Gastroesophageal sphincter (tissue), 4 donors: ENCODE measurements around the gene PPP6C. TPM values are rescaled to one million over a fixed set of nuclear protein-coding genes. Genes with fewer than 3 reads are reported as not detected.
"Not testable (repeated sequence)": the region's sequence is repeated elsewhere in the genome, so short reads cannot be mapped to it uniquely, and the experiment has no call there.

Experiments
- ATAC-seq: fragments of 150-250 bp; one replicate; pipeline ENCODE4 v1.9.1; 2016; ENCODE audit warnings: mild to moderate bottlenecking, moderate library complexity
- H3K27ac ChIP-seq, 4 donors: fragments of 200-600 bp; sonication (generic) in 3 of 4; 1 replicate in 3 of 4; 2 replicates in 1 of 4; pipeline ENCODE4 v1.5.1; 2016 to 2019
- H3K27me3 ChIP-seq: fragments of 200-600 bp; sonication (generic); one replicate; pipeline ENCODE4 v1.5.1; 2019
- H3K36me3 ChIP-seq, 2 donors: fragments of 200-600 bp; sonication (generic); one replicate each; pipeline ENCODE4 v1.5.1; 2019; ENCODE audit warnings: control low read depth in 1 of 2
- H3K4me1 ChIP-seq, 3 donors: fragments of 200-600 bp; sonication (generic); 1 replicate in 2 of 3; 2 replicates in 1 of 3; pipeline ENCODE4 v1.5.1; 2016 to 2019; ENCODE audit warnings: control low read depth in 2 of 3
- H3K4me3 ChIP-seq, 2 donors: fragments of 200-600 bp; sonication (generic); one replicate each; pipeline ENCODE4 v1.5.1; 2019; ENCODE audit warnings: mild to moderate bottlenecking in 1 of 2, moderate library complexity in 1 of 2
- H3K9me3 ChIP-seq, 3 donors: fragments of 200-600 bp; sonication (generic); one replicate each; pipeline ENCODE4 v1.5.1; 2017 to 2019; ENCODE audit warnings: control low read depth in 2 of 3
- EP300 ChIP-seq: sonication (generic); formaldehyde crosslinking; IDR thresholded peaks from one replicate; pipeline ENCODE4 v1.6.1; 2017; ENCODE audit warnings: antibody characterized with exemption, mild to moderate bottlenecking
- POLR2A ChIP-seq, 2 donors: fragments of 450-650 bp; IDR thresholded peaks; one replicate each; pipeline ENCODE4 v1.6.1; 2017; ENCODE audit warnings: antibody characterized with exemption in 2 of 2, mild to moderate bottlenecking in 2 of 2, moderate library complexity in 1 of 2
- POLR2AphosphoS5 ChIP-seq: sonication (generic); formaldehyde crosslinking; IDR thresholded peaks from one replicate; pipeline ENCODE4 v1.6.1; 2017; ENCODE audit warnings: antibody characterized with exemption
- WGBS, 2 donors: methylation state at CpG; one replicate each; pipeline ENCODE4 v1.1.5; 2018; ENCODE audit warnings: low coverage in 1 of 2; 5-methylcytosine and 5-hydroxymethylcytosine counted together
- total RNA-seq, 4 donors: library from RNA; depleted of rRNA; stranded (reverse); fragments of >200 nt; gene quantifications; one replicate each; pipeline ENCODE4 v1.1.0, GENCODE V29; 2016
- TF ChIP-seq, protein P1 (sequence below), 4 experiments: fragments of 200-600 bp in 2 of 4; fragments of 450-650 bp in 2 of 4; sonication (generic) in 1 of 4; IDR thresholded peaks; one replicate each; pipeline ENCODE4 v1.5.1; 2017 to 2019; ENCODE audit warnings: antibody characterized with exemption in 4 of 4, mild to moderate bottlenecking in 2 of 4, moderate library complexity in 2 of 4

Gene PPP6C
- total RNA-seq, 4 donors from 2014 or later, result 28.5 to 49.9 (median 38.0) TPM

DNA sequence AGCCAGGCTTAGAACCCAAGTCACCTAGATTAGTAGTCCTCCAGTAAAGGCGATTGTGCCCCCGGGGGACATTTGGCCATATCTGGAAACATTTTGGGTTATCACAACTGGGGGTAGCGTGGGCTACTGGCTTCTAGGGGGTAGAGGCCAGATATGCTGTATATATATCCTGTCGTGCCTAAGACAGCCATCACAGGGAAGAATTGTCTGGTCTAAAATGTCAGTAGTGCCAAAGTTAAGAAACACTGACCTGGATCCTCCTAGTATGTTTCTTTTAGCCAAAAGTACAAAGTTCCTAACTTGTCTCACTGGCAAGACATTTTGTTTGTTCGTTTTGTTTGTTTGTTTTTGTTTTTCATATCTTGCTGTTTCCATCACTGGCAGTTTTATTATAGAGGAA is 24.6 kb upstream of the PPP6C start:
- H3K27ac ChIP-seq, result no peak overlapping the region
- no peak overlapping the region for H3K4me3 ChIP-seq
- TF ChIP-seq POLR2A (IDR thresholded peaks at IDR 0.05) (no peak), EP300 (no peak), POLR2AphosphoS5 (no peak)
- TF ChIP-seq, protein P1, sequence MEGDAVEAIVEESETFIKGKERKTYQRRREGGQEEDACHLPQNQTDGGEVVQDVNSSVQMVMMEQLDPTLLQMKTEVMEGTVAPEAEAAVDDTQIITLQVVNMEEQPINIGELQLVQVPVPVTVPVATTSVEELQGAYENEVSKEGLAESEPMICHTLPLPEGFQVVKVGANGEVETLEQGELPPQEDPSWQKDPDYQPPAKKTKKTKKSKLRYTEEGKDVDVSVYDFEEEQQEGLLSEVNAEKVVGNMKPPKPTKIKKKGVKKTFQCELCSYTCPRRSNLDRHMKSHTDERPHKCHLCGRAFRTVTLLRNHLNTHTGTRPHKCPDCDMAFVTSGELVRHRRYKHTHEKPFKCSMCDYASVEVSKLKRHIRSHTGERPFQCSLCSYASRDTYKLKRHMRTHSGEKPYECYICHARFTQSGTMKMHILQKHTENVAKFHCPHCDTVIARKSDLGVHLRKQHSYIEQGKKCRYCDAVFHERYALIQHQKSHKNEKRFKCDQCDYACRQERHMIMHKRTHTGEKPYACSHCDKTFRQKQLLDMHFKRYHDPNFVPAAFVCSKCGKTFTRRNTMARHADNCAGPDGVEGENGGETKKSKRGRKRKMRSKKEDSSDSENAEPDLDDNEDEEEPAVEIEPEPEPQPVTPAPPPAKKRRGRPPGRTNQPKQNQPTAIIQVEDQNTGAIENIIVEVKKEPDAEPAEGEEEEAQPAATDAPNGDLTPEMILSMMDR (IDR thresholded peaks at IDR 0.05), result no peak
- H3K4me1 ChIP-seq, result no peaks in the 10 kb centered on the region
- no peak for ATAC-seq
- H3K27me3 ChIP-seq, result no peaks in the 10 kb centered on the region
- H3K9me3 ChIP-seq, result no peaks in the 10 kb centered on the region
- H3K36me3 ChIP-seq, result peaks cover 0 to 82% of the 10 kb centered on the region in 2 donors
- 71 to 72% methylated on average over 4 to 5 of the region's 5 CpGs for WGBS, 2 donors

DNA sequence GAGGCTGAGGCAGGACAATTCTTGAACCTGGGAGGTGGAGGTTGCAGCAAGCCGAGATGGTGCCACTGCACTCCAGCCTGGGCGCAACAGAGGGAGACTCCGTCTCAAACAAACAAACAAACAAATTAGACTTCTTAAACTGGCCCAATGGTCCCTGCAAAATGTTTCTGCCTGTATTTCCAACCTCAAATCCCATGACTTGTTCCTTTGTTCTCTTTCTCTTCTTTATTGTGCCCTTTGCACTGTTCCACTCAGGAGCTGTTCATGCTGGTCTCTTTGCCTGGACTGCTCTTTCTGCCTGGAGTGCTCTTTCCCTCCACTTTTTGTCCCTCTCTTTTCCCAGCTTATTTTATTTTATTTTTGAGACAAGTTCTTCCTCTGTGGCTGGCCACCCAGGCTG is 14.9 kb upstream of the PPP6C start:
- no peak for ATAC-seq
- Histone ChIP-seq H3K9me3 (no peaks in the 10 kb centered on the region), H3K4me3 (no peak overlapping the region), H3K27ac (no peak overlapping the region), H3K36me3 (peaks cover 0 to 65% of the 10 kb centered on the region in 2 donors), H3K27me3 (no peaks in the 10 kb centered on the region), H3K4me1 (peaks cover 0 to 13% (median 3%) of the 10 kb centered on the region in 3 donors)
- WGBS, 2 donors, result 86% methylated on average over 3 of the region's 3 CpGs; no CpG with 5 or more reads in 1 of the 2 donors
- TF ChIP-seq POLR2A (IDR thresholded peaks at IDR 0.05) (no peak), POLR2AphosphoS5 (no peak), EP300 (no peak)
- TF ChIP-seq, protein P1 (IDR thresholded peaks at IDR 0.05), result no peak

DNA sequence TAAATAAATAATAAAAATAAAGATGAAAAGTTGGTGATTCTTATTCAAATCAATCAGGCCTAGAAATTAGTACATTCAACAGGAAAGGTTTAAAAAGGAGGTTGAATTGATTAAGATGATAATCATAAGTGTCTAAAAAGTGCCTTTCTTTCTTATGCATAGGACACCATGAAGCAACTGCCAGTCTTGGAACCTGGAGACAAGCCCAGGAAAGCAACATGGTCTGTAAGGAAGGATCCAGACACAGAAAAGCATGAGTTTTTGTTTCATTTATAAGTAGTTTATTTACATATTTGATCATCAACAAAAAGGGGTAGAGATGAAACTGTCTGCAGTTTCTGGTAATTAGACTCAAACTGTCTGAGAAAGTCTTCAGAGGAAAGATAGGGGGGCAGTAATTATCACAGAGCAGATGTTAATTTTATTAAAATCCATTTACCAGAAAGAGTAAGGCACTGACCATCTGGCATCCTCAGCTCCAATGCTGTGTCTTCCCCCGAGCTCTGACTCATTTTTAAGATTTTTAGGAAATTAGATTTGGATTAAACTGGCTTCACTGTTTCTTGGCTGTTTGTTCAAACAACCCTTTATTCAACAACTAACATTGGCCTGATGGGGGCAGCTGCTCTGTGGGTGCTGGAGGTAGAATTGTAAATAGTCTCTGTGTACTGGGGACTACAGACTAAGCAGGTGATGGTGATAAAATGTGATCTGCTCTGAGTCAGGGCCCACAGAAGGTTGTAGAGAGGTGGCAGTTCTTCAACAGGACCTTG is 13.4 kb upstream of the PPP6C start:
- H3K4me1 ChIP-seq, result peaks cover 0 to 24% (median 3%) of the 10 kb centered on the region in 3 donors
- no peaks in the 10 kb centered on the region for H3K27me3 ChIP-seq
- no peak for ATAC-seq
- H3K27ac ChIP-seq, result no peak overlapping the region
- H3K9me3 ChIP-seq, result no peaks in the 10 kb centered on the region
- WGBS, 2 donors, result 50 to 100% methylated on average over 1 of the region's 1 CpG
- H3K4me3 ChIP-seq, result no peak overlapping the region
- H3K36me3 ChIP-seq, result peaks cover 0 to 51% of the 10 kb centered on the region in 2 donors
- TF ChIP-seq POLR2A (IDR thresholded peaks at IDR 0.05) (no peak), EP300 (no peak), POLR2AphosphoS5 (no peak)
- TF ChIP-seq, protein P1 (IDR thresholded peaks at IDR 0.05), result no peak

DNA sequence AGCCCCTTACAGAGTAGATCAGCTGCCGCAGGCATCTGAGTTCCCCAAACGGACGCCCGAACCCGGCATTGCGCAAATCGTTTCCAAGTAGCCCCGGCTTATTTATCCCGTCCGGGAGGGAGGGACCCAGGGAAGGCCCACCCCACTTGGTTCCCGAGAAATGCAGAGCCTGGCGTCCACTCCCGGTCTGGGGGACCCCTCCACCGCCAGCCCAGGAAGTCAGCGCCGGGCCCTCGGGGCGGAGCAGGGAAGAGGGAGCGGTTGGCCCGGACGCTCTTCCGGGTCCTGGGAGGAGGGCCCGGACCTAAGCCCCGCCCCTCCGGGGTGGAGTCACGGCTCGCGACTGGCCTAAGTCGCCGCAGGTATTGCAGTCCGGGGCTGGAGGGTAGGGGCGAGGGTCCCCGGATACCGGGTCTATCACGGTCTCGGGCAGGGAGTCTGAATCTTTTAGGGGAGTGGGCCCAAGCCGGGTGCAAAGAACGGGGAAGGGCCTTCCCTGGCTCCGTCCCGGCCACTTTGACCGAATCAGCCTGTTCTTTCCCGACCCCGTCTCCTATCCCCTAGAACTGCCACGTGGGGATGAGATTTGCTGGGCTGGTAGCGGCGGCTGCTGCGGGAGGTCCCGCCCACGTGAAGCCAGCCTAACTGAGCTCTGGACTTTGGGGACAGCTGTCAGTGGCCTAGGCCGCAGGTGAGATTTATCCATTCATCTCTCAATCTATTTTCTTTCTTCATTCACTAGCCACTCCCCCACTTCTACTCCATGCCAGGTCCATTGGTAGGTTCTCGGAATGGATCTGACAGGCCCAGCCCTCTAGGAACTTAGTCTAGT is 10.8 kb upstream of the PPP6C start, which contains the start of gene RABEPK:
RABEPK (plus strand) TSS at position 327 of the 832 bp plus-strand sequence. CDS start 2,472 bp downstream, outside the sequence.
- H3K27me3 ChIP-seq, result no peaks in the 10 kb centered on the region
- H3K4me3 ChIP-seq, result peak within 1 kb of the TSS; percentile 78 to 89
- H3K36me3 ChIP-seq, result peaks cover 0 to 25% of the 10 kb centered on the region in 2 donors
- peak; percentile 97 for ATAC-seq
- H3K27ac ChIP-seq, result peak within 1 kb of the TSS; percentile 89 to 96 (median 94)
- TF ChIP-seq POLR2AphosphoS5 (peak; percentile 86), POLR2A (IDR thresholded peaks at IDR 0.05) (peak; percentile 69 to 85), EP300 (no peak)
- TF ChIP-seq, protein P1 (IDR thresholded peaks at IDR 0.05), result peak in 1 of 4 experiments; percentile 11
- peaks cover 0 to 24% (median 3%) of the 10 kb centered on the region in 3 donors for H3K4me1 ChIP-seq
- WGBS, 2 donors, result 0 to 2% methylated on average over 7 to 24 of the region's 51 CpGs
- no peaks in the 10 kb centered on the region for H3K9me3 ChIP-seq

DNA sequence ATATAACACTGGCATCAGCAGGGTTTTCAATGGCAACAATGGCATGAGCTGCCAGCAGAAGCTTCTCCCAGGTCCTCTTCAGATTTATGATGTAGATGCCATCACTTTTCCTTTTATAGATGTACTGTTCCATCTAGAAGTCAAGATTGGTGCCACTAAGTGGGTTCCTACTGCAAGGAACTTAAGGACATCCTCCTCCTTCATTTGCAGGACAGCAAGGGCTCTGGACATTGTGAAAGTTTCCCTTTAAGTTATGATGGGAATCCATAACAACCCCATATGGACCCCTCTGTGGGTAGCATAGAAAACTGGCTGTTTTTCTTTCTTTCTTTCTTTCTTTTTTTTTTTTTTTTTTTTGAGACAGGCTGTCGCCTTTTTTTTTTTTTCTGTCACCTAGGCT is 6.0 kb upstream of the PPP6C start:
- H3K36me3 ChIP-seq, H3K4me3 ChIP-seq, H3K27me3 ChIP-seq, H3K9me3 ChIP-seq, ATAC-seq, H3K27ac ChIP-seq: not testable (repeated sequence)
- peaks cover 1 to 23% (median 2%) of the 10 kb centered on the region in 3 donors for H3K4me1 ChIP-seq
- no CpG with 5 or more reads among the region's 1 CpG for WGBS, 2 donors

DNA sequence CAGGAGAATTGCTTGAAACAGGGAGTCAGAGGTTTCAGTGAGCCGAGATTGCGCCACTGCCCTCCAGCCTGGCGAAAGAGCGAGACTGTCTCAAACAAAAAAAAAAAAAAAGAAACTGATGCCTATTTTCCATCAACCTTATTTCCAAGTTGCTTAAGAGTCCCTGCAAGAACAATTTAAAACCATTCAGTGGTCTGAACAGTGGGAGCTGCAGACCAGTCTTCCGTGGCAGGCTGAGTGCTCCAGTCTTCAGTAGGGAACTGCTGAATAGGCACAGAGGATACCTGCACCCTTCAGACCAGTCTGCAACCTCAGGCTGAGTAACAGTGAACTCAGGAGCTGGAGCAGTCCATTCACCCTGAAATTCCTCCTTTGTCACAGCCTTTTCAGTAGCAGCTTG is 4.9 kb upstream of the PPP6C start:
- not testable (repeated sequence) for H3K4me3 ChIP-seq, H3K36me3 ChIP-seq, H3K27ac ChIP-seq, H3K27me3 ChIP-seq, H3K9me3 ChIP-seq, ATAC-seq
- peaks cover 3 to 24% (median 5%) of the 10 kb centered on the region in 3 donors for H3K4me1 ChIP-seq
- WGBS, 2 donors, result 86 to 90% methylated on average over 2 to 5 of the region's 5 CpGs
